PC-3 (cell line): ENCODE measurements around the gene USP25.

Source experiments
- EZH2 ChIP-seq: fragments of 300-600 bp; sonication (generic); IDR thresholded peaks from one replicate; pipeline ENCODE4 v1.6.1; 2017; ENCODE audit warnings: antibody characterized with exemption, mild to moderate bottlenecking, low read length; ENCODE audit not compliant: unreplicated experiment
- TF ChIP-seq, protein P1 (sequence below): fragments of 300-600 bp; sonication (generic); conservative IDR thresholded peaks from 2 replicates; pipeline ENCODE4 v1.5.1; 2017; ENCODE audit warnings: antibody characterized with exemption, low read depth, mild to moderate bottlenecking, low read length

- TF ChIP-seq, protein P1, sequence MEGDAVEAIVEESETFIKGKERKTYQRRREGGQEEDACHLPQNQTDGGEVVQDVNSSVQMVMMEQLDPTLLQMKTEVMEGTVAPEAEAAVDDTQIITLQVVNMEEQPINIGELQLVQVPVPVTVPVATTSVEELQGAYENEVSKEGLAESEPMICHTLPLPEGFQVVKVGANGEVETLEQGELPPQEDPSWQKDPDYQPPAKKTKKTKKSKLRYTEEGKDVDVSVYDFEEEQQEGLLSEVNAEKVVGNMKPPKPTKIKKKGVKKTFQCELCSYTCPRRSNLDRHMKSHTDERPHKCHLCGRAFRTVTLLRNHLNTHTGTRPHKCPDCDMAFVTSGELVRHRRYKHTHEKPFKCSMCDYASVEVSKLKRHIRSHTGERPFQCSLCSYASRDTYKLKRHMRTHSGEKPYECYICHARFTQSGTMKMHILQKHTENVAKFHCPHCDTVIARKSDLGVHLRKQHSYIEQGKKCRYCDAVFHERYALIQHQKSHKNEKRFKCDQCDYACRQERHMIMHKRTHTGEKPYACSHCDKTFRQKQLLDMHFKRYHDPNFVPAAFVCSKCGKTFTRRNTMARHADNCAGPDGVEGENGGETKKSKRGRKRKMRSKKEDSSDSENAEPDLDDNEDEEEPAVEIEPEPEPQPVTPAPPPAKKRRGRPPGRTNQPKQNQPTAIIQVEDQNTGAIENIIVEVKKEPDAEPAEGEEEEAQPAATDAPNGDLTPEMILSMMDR: no peak
- no peak for TF ChIP-seq EZH2
Observed at GRCh38 chr21:15794277-15794912, 64.6 kb downstream of the USP25 start.
